IPS-15b (cell line): ENCODE measurements around the gene VWA5B2.

ENCODE experiments used
- H3K27me3 ChIP-seq: one replicate; pipeline ENCODE4 v1.6.1; 2013; ENCODE audit warnings: low read length; ENCODE audit not compliant: control insufficient read depth, insufficient read depth
- H3K36me3 ChIP-seq: one replicate; pipeline ENCODE4 v1.6.1; 2013; ENCODE audit warnings: low read length; ENCODE audit not compliant: control insufficient read depth, insufficient read depth
- H3K4me1 ChIP-seq: one replicate; pipeline ENCODE4 v1.6.1; 2013; ENCODE audit warnings: mild to moderate bottlenecking, low read length; ENCODE audit not compliant: control insufficient read depth, insufficient read depth
- H3K4me3 ChIP-seq: one replicate; pipeline ENCODE4 v1.5.1; 2013; ENCODE audit warnings: low read depth, low read length
- H3K9ac ChIP-seq: one replicate; pipeline ENCODE4 v1.6.1; 2013; ENCODE audit warnings: low read depth, mild to moderate bottlenecking, low read length
- H3K9me3 ChIP-seq: one replicate; pipeline ENCODE4 v1.6.1; 2013; ENCODE audit warnings: mild to moderate bottlenecking, low read length; ENCODE audit not compliant: control insufficient read depth, insufficient read depth

Gene VWA5B2

DNA sequence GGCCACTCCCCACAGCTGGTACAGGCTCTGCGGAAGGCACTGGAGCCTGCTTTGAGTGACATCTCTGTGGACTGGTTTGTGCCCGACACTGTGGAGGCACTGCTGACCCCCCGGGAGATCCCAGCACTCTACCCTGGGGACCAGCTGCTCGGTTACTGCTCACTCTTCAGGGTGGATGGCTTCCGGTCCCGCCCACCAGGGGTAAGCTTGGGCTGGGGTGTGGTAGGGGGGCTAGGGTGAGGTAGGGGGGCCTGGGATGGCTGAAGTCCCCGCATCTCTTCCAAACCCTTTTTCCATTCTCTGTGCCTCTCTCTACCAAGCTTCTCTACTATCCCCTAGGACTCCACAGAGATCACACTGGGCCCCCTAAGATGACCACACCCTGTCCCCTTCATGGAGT lies 7.8 kb downstream of the VWA5B2 start:
- Histone ChIP-seq H3K36me3 (peaks cover 3% of the 10 kb centered on the region), H3K9ac (no peak overlapping the region), H3K9me3 (no peaks in the 10 kb centered on the region), H3K4me3 (no peak overlapping the region), H3K4me1 (no peaks in the 10 kb centered on the region), H3K27me3 (peaks cover 12% of the 10 kb centered on the region)

DNA sequence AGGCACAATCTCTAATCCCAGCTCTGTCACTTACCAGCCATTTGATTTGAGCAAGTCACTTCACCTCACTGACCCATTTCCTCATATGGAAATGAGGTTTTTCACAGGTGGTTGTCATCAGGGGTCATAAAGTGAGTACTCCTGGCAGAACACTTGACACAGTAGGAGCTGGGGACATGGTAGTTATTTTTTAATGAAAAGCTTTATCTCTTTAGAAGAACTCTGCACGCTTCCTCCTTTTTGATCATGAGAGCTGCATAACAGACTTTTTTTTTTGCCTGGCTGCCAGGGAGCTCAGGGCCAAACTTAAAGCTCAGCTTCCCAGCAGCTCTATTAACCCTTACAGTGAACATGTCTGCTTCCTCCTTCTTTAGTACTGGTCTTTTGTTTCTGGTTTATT lies 8.4 kb downstream of the VWA5B2 start:
- peaks cover 6% of the 10 kb centered on the region for H3K27me3 ChIP-seq
- no peaks in the 10 kb centered on the region for H3K9me3 ChIP-seq
- peaks cover 8% of the 10 kb centered on the region for H3K36me3 ChIP-seq
- no peaks in the 10 kb centered on the region for H3K4me1 ChIP-seq
- no peak overlapping the region for H3K9ac ChIP-seq
- no peak overlapping the region for H3K4me3 ChIP-seq

DNA sequence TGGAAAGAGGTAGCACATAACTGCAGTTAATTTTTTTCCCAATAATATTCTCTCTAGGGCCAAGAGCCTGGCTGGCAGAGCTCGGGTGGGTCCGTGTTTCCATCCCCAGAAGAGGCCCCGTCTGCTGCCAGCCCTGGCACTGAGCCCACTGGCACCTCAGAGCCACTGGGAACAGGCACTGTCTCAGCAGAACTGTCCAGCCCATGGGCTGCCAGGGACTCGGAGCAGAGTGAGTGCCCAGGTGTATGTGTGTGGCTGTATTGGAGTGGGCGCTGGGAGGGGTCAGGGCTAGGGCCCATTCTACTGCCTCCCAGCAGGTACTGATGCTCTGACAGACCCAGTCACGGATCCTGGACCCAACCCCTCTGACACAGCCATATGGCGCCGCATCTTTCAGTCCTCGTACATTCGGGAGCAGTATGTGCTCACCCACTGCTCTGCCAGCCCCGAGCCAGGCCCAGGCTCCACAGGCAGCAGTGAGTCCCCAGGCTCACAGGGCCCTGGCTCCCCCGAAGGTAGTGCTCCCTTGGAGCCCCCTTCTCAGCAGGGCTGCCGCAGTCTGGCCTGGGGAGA lies 8.9 kb downstream of the VWA5B2 start:
- Histone ChIP-seq H3K36me3 (peaks cover 10% of the 10 kb centered on the region), H3K9me3 (no peaks in the 10 kb centered on the region), H3K4me3 (no peak overlapping the region), H3K9ac (no peak overlapping the region), H3K4me1 (no peaks in the 10 kb centered on the region), H3K27me3 (peaks cover 3% of the 10 kb centered on the region)

DNA sequence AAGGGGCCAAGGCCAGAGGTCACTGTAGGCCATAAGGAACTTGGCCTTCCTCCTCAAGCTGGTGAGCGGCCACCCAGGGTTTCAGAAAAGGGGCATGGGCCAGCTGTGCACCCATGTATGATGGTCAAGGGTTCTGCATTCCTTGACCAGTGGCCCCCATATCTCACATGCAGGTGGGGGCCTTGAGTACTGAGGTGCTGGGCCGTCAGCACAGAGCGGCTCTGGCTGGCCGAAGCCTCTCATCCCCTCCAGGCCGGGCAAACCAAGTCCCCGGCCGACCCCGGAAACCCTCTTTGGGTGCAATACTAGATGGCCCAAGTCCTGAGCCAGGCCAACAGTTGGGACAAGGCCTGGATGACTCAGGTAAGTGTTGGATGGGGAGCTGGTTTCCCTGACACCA lies 9.8 kb downstream of the VWA5B2 start:
- Histone ChIP-seq H3K27me3 (no peaks in the 10 kb centered on the region), H3K4me1 (no peaks in the 10 kb centered on the region), H3K9me3 (no peaks in the 10 kb centered on the region), H3K9ac (no peak overlapping the region), H3K4me3 (no peak overlapping the region), H3K36me3 (peaks cover 15% of the 10 kb centered on the region)

DNA sequence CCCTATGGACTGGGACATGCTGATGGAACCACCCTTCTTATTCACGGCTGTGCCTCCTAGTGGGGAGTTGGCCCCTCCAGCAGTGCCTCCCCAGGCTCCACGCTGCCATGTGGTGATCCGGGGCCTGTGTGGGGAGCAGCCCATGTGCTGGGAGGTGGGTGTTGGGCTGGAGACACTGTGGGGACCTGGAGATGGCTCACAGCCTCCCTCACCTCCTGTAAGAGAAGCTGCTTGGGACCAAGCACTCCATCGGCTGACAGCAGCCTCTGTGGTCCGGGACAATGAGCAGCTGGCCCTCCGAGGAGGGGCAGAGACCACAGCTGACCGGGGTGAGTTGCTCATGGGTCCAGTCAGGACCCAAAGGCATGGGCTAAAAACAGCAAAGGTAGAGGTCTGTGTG lies 10.3 kb downstream of the VWA5B2 start:
- Histone ChIP-seq H3K27me3 (no peaks in the 10 kb centered on the region), H3K9me3 (no peaks in the 10 kb centered on the region), H3K4me1 (no peaks in the 10 kb centered on the region)

DNA sequence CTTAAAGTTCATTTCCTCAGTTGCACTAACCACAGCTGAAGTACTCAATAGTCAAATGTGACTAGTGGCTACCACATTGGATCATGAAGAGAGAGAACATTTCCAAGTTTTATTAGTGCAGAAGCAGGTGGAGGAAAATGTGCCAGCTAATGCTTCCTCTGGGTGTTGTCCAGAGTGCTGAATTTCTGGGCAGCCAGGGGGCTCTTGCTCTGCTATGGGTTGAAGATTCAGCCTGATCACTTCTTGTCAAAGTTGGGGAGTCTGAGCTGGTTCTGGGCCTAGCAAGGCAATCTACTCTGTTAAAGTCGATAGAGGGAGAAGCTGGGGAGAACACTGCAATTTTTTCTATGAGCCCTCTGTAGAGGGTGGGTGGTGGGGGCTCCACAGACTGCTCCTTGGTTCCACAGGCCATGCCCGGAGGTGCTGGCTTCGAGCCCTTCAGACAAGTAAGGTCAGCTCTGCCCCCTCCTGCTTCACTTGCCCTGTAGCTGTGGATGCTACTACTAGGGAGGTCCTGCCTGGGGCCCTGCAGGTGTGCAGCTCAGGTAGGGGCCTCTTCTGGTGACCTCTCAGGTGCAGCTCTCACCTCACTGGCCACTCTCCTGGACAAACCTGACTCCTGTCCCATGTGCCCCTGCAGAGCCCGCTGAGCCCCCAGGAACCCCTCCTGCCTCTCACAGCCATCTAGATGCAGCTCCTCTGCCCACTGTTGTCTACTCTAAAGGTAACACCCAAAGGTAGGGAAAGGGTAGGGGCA lies 11.2 kb downstream of the VWA5B2 start:
- Histone ChIP-seq H3K9ac (no peak overlapping the region), H3K4me1 (no peaks in the 10 kb centered on the region), H3K9me3 (no peaks in the 10 kb centered on the region), H3K4me3 (no peak overlapping the region), H3K27me3 (no peaks in the 10 kb centered on the region), H3K36me3 (peaks cover 27% of the 10 kb centered on the region)

More for the DNA sequence above, 10.3 kb downstream of the VWA5B2 start:
- Histone ChIP-seq H3K36me3 (peaks cover 19% of the 10 kb centered on the region), H3K9ac (no peak overlapping the region), H3K4me3 (no peak overlapping the region)

DNA sequence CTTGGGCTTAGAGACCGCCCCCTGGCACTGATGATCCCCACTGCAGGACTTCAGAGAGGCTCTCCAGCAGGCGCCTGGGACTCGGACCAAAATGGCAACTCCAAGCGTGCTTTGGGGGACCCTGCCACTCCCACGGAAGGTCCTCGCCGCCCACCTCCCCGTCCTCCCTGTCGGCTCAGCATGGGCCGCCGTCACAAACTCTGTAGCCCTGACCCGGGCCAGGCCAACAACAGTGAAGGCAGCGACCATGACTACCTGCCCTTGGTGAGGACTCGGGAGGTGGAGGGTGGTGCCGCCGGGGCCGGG lies 11.7 kb downstream of the VWA5B2 start:
- Histone ChIP-seq H3K4me1 (no peaks in the 10 kb centered on the region), H3K36me3 (peaks cover 27% of the 10 kb centered on the region), H3K9me3 (no peaks in the 10 kb centered on the region), H3K9ac (no peak overlapping the region), H3K27me3 (no peaks in the 10 kb centered on the region), H3K4me3 (peak overlapping the region; percentile 49)

DNA sequence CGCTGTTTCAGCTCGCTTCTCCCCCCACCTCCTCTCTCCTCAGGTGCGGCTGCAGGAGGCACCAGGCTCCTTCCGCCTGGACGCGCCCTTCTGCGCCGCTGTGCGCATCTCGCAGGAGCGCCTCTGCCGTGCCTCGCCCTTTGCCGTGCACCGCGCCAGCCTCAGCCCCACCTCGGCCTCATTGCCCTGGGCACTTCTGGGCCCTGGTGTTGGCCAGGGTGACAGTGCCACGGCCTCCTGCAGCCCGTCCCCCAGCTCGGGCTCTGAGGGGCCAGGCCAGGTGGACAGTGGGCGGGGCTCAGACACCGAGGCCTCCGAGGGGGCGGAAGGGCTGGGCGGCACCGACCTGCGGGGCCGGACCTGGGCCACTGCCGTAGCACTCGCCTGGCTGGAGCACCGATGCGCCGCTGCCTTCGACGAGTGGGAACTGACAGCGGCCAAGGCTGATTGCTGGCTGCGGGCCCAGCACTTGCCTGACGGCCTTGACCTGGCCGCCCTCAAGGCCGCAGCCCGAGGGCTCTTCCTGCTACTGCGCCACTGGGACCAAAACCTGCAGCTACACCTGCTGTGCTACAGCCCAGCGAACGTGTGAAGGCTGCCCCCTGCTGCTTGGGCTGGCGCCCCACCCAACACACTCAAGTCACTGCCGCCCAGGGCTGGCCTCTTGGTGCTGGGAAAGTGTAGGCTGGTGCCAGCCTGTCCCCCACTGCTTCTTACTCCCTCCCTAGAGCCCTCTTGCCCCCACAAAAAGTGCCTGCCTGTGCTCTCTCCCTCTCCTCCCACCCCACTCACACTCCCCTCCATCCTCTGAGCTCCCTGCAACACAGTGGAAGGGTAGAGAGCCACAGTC lies 12.3 kb downstream of the VWA5B2 start:
- Histone ChIP-seq H3K9ac (no peak overlapping the region), H3K36me3 (peaks cover 27% of the 10 kb centered on the region), H3K4me3 (peak overlapping the region; percentile 49)

DNA sequence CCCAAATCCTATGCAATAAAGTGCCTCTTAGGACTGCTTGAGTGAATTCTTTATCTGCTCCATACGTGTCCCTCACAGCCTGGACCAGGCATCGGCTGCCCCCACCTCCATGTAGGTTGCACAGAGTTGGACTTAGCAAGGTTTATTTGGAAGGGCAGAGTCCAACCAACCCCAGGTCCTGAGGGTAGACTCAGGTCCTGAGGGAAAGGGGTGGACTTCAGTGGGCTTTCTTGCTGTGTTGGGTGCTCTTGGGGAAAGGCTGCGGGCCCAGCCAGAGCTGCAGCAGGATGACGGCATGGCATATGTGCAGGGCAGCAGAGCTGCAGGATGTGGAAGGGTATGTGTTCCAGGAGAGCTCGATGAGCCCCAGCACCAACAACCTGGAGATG lies 12.9 kb downstream of the VWA5B2 start:
- Histone ChIP-seq H3K4me3 (no peak overlapping the region), H3K27me3 (no peaks in the 10 kb centered on the region), H3K4me1 (no peaks in the 10 kb centered on the region), H3K9me3 (no peaks in the 10 kb centered on the region), H3K9ac (no peak overlapping the region), H3K36me3 (peaks cover 27% of the 10 kb centered on the region)

More for the DNA sequence above, 12.3 kb downstream of the VWA5B2 start:
- Histone ChIP-seq H3K27me3 (no peaks in the 10 kb centered on the region), H3K9me3 (no peaks in the 10 kb centered on the region), H3K4me1 (no peaks in the 10 kb centered on the region)

DNA sequence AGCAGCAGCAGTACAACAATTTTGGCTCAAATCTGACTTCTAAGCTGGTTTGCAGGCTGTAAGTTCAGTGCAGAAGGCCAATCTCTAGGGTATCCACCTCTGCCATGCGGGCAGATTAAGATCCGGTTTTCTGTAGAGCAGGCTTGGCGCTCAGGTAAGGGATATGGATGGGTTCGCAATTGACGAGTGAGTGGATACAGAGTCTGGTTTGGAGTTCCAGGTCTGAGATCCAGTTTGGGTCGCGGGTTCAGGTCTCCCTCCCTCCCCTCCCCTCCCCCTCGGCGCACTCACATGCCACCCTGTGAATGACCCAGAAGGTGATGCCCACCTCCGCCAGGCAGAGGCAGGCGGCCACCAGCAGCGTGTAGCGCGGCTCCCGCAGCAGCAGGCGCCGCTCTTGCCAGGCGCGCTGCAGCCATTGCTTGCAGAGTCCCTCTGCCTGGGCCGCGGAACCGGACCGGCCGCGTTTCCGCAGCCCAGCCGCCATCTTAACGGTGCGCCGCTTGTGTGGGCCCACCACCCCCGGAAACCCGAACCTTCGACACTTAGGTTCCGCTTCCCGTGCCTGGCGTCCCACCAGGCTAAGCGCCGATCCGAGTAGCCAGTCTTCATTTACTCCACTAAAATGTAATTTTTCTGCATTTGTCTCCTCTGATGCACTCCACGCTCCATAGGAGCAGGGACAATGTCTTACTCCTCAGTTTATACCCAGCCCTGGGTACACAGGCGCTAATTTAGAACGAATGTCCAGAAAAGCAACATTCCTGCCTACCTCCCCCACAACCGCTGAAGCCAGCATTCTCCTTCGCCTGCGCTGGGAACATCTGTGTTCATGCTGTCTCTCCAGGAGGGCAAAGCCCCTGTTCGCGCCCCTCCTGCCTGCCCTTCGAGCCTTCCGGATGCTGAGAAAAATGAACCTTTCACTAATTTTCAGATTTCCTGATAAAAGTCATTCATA lies 19.3 kb downstream of the VWA5B2 start, which contains the start of gene ALG3:
Gene ALG3, minus strand, starts transcription at position 509 of the 958 bp plus-strand sequence. Its CDS starts 22 bp downstream, at position 487.
- H3K4me3 ChIP-seq, result peak within 1 kb of the TSS; percentile 92
- no peaks in the 10 kb centered on the region for H3K4me1 ChIP-seq
- H3K27me3 ChIP-seq, result no peaks in the 10 kb centered on the region
- H3K9me3 ChIP-seq, result no peaks in the 10 kb centered on the region
- H3K9ac ChIP-seq, result peak within 1 kb of the TSS; percentile 99
- H3K36me3 ChIP-seq, result peaks cover 14% of the 10 kb centered on the region
